ENCODE results near the gene HGFAC.

Gene HGFAC

GRCh38 chr4:3486541-3487540 is 45.1 kb downstream of the HGFAC start:
- no peak for DNase-seq (ENCODE audit: low spot score)

- no peak for DNase-seq (ENCODE audit: low spot score)
Observed at GRCh38 chr4:3487861-3488260, 46.1 kb downstream of the HGFAC start.

GRCh38 chr4:3488820-3489219 is 47.1 kb downstream of the HGFAC start:
- no peak for DNase-seq (ENCODE audit: low spot score)

GRCh38 chr4:3489451-3489962 is 47.7 kb downstream of the HGFAC start:
- no peak for DNase-seq (ENCODE audit: low spot score)

- DNase-seq (ENCODE audit: low spot score), result no peak
Observed at GRCh38 chr4:3491681-3492405, 50.1 kb downstream of the HGFAC start.

GRCh38 chr4:3492741-3493719 is 51.3 kb downstream of the HGFAC start:
- DNase-seq (ENCODE audit: low spot score), result no peak

GRCh38 chr4:3493720-3494461 is 52.1 kb downstream of the HGFAC start:
- no peak for DNase-seq (ENCODE audit: low spot score)

DNA sequence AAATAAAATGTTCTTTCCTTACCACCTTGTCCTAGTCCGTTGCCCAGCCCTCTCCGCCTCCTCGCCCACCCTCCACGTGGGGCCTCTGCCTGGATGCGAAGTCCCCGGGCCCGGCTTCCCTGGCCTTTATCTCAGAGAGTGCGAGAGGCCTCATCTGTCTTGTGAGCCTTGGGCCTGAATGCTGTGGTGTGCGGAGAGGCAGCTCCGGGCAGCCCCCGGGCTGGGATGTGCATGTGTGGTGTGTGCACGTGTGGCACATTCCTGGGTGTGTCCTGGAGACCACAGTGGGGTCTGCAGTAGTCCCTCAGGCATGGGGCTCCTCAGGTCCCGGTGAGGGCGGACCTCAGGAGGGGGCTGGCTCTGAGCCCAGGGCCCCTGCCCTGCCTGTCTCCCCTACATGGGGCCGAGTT is 52.7 kb downstream of the HGFAC start:
- DNase-seq (ENCODE audit: low spot score), result no peak

- DNase-seq (ENCODE audit: low spot score), result no peak
Observed at GRCh38 chr4:3495204-3495975, 53.6 kb downstream of the HGFAC start.

DNA sequence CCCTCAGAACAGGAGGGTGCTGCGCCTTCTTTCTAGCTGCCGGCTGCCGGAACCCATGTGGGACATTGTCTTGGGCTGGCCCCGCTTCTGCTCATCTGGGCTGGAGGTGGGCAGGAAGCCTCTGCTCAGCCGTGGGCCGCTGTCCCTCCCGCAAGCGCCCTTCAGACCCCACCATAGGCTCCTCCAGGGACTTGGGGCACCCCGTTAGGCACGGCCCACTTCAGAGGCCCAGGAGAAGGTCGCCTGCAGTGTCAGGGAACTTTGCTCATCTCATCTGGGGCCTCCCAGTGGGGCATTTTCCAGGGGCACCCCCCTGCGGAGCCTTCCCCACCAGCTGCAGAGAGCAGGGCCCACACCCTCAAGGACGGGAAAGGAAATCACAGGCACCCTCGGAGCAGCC is 54.3 kb downstream of the HGFAC start:
- DNase-seq (ENCODE audit: low spot score), result no peak

DNA sequence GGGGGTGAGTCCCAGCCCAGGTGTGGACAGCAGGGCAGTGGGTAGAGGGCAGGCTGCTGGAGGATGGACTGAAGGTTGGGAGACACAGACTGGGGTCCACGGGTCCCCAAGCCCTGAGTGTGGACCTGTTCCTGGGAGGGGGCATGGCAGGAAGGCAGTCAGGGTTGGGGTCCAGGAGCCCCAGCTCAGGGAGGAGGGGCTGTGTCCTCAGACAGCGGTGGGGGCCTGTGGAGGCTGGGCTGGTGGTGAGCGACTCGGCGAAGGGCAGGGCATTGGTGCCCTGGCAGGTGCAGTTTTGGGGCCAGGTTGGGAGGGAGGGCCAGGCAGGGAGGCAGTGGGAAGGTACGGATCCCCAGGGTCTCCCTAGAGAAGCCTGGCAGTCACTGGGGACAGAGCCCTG is 55.3 kb downstream of the HGFAC start:
- no peak for DNase-seq (ENCODE audit: low spot score)

DNA sequence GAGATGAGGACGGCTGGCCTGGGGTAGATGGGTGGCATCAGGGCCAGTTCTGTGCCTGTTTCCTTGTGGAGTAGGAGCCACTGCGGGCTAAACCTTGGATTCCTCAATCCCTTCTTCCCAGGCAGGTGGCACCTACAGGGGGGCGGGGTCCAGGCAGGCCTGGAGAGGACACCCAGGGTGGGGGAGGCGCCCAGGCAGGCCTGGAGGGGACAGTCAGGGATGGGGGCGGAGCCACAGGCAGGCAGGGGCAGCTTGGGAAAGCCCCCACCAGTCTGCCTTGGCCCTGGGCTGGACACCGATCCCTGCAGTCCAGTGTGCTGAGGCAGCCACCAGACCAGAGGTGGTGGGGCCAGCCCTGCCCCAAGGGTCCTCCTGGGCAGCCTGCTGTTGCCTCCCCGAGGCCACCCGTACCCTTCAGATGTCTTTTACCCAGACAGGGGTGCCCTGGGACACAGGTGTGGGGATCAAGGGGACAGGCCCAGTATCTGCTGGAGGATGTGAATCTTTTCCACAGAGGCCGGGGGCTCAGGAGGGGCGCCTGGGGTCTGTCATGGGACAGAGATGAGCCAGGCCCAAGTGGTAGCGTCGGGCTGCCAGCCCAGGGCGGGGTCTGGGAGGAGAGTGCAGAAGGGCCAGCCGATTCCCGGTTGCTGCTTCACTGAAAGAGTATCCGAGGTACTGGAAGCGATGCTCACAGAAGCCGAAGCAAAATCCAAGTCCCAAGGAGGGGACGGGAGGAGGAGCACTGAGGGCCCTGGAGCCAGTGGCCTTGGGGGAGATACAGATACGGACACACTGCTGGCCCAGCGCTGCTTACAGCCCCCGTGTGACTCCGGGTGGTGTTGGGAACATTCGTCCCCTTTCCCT is 56.0 kb downstream of the HGFAC start:
- DNase-seq (ENCODE audit: low spot score), result no peak

DNA sequence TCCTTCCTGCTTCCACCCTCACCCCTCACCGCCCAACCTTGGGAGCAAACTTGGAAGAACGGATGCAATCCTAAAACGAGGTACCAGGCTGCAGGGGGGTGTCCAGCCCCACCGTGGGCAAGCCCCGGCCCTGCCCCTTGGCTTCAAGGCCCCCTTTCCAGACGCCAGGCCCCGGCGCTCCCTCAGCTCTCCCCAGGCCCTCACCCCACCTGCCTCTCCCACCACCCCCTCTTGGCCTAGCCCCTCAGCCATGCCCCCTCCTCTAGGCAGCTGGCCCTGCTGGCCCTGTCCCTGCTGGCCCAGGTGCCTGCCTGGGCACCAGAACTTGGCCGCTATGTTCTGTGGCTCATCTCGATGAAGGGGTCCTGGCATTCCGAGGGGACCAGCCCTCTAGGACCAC is 56.6 kb downstream of the HGFAC start:
- DNase-seq (ENCODE audit: low spot score), result no peak
